Measurements from ENCODE around the gene TMEM52. TPM values are rescaled to one million over a fixed set of nuclear protein-coding genes. Genes with fewer than 3 reads are reported as not detected.
A peak's percentile ranks its signal among the peaks of the same experiment; 100 is the strongest.

Gene TMEM52
- total RNA-seq, 4 donors from 2014 or later, result 1.0 TPM; not detected in 3

- no peaks in the 10 kb centered on the region for H3K36me3 ChIP-seq
- peaks cover 0 to 13% of the 10 kb centered on the region in 2 donors for H3K27me3 ChIP-seq
- DNase-seq (ENCODE audit: low spot score in 2 of 2), result no peak
- H3K27ac ChIP-seq, result no peak overlapping the region
- WGBS, 2 donors, result 72 to 77% methylated on average over 14 of the region's 14 CpGs
- H3K4me1 ChIP-seq, result peaks cover 0 to 17% (median 0%) of the 10 kb centered on the region in 4 donors
- no peaks in the 10 kb centered on the region for H3K9me3 ChIP-seq
- TF ChIP-seq CTCF (IDR thresholded peaks at IDR 0.05) (no peak), POLR2A (IDR thresholded peaks at IDR 0.05) (no peak), EP300 (IDR thresholded peaks at IDR 0.05) (no peak)
- H3K4me3 ChIP-seq, result no peak overlapping the region
These were observed 28.4 kb upstream of the TMEM52 start for GRCh38 chr1:1947493-1947892.

GRCh38 chr1:1946540-1946939 lies 27.5 kb upstream of the TMEM52 start:
- Histone ChIP-seq H3K4me3 (no peak overlapping the region), H3K9me3 (no peaks in the 10 kb centered on the region), H3K36me3 (no peaks in the 10 kb centered on the region), H3K4me1 (peaks cover 0 to 17% (median 0%) of the 10 kb centered on the region in 4 donors), H3K27me3 (peaks cover 0 to 13% of the 10 kb centered on the region in 2 donors), H3K27ac (no peak overlapping the region)
- TF ChIP-seq EP300 (IDR thresholded peaks at IDR 0.05), result peak in 1 of 2 donors; percentile 17
- TF ChIP-seq POLR2A (IDR thresholded peaks at IDR 0.05), result no peak
- TF ChIP-seq CTCF (IDR thresholded peaks at IDR 0.05), result no peak
- WGBS, 2 donors, result 10 to 29% methylated on average over 6 of the region's 11 CpGs
- no peak for DNase-seq (ENCODE audit: low spot score in 2 of 2)

GRCh38 chr1:1945782-1946393 lies 26.8 kb upstream of the TMEM52 start:
- Histone ChIP-seq H3K27me3 (peaks cover 0 to 10% of the 10 kb centered on the region in 2 donors), H3K27ac (no peak overlapping the region), H3K4me3 (no peak overlapping the region), H3K36me3 (no peaks in the 10 kb centered on the region), H3K9me3 (no peaks in the 10 kb centered on the region), H3K4me1 (peaks cover 0 to 17% (median 0%) of the 10 kb centered on the region in 4 donors)
- DNase-seq (ENCODE audit: low spot score in 2 of 2), result no peak
- WGBS, 2 donors, result 84 to 87% methylated on average over 29 of the region's 29 CpGs
- no peak for TF ChIP-seq EP300 (IDR thresholded peaks at IDR 0.05)
- TF ChIP-seq CTCF (IDR thresholded peaks at IDR 0.05), result no peak
- TF ChIP-seq POLR2A (IDR thresholded peaks at IDR 0.05), result no peak

- 19 to 22% methylated on average over 27 to 32 of the region's 37 CpGs for WGBS, 2 donors
- H3K9me3 ChIP-seq, result no peaks in the 10 kb centered on the region
- H3K27ac ChIP-seq, result no peak overlapping the region
- H3K27me3 ChIP-seq, result peaks cover 0 to 20% of the 10 kb centered on the region in 2 donors
- no peaks in the 10 kb centered on the region for H3K36me3 ChIP-seq
- DNase-seq (ENCODE audit: low spot score in 2 of 2), result peak in 1 of 2 donors; percentile 35
- no peak overlapping the region for H3K4me3 ChIP-seq
- peaks cover 0 to 17% (median 0%) of the 10 kb centered on the region in 4 donors for H3K4me1 ChIP-seq
- TF ChIP-seq POLR2A (IDR thresholded peaks at IDR 0.05), result no peak
- peak; percentile 84 to 96 (median 85) for TF ChIP-seq CTCF (IDR thresholded peaks at IDR 0.05)
These were observed 24.9 kb upstream of the TMEM52 start for GRCh38 chr1:1943834-1944570.
